ENCODE results near the gene PCNT.
"Not testable (repeated sequence)": the region's sequence is repeated elsewhere in the genome, so short reads cannot be mapped to it uniquely, and the experiment has no call there.

PCNT gene

GRCh38 chr21:46388896-46389295, 64.9 kb downstream of the PCNT start:
- DNase-seq = no peak

GRCh38 chr21:46390603-46391545, 66.9 kb downstream of the PCNT start:
- DNase-seq = no peak

GRCh38 chr21:46391773-46392172, 67.8 kb downstream of the PCNT start:
- no peak for DNase-seq

GRCh38 chr21:46392921-46393320, 69.0 kb downstream of the PCNT start:
- no peak for DNase-seq

GRCh38 chr21:46393451-46393940, 69.5 kb downstream of the PCNT start:
- peak in 1 of 3 experiments; percentile 25 for DNase-seq

GRCh38 chr21:46393941-46394594, 70.1 kb downstream of the PCNT start:
- DNase-seq = peak in 2 of 3 experiments; percentile 24 to 61

GRCh38 chr21:46394595-46395104, 70.7 kb downstream of the PCNT start:
- peak in 1 of 3 experiments; percentile 36 for DNase-seq

- DNase-seq = no peak
Observed at GRCh38 chr21:46397211-46397905, 73.4 kb downstream of the PCNT start.

- no peak for DNase-seq
Observed at GRCh38 chr21:46397993-46398392, 74.0 kb downstream of the PCNT start.

- no peak for DNase-seq
Observed at GRCh38 chr21:46399129-46399528, 75.2 kb downstream of the PCNT start.

- no peak for DNase-seq
Observed at GRCh38 chr21:46399686-46400085, 75.7 kb downstream of the PCNT start.

GRCh38 chr21:46401186-46401910, 77.4 kb downstream of the PCNT start:
- no peak for DNase-seq

GRCh38 chr21:46402421-46402820, 78.5 kb downstream of the PCNT start:
- DNase-seq = no peak

GRCh38 chr21:46403234-46403811, 79.4 kb downstream of the PCNT start:
- not testable (repeated sequence) for DNase-seq

- no peak for DNase-seq
Observed at GRCh38 chr21:46404306-46404705, 80.3 kb downstream of the PCNT start.

- DNase-seq = no peak
Observed at GRCh38 chr21:46406001-46406400, 82.0 kb downstream of the PCNT start.

- no peak for DNase-seq
Observed at GRCh38 chr21:46409641-46410406, 85.9 kb downstream of the PCNT start.

- no peak for DNase-seq
Observed at GRCh38 chr21:46410516-46410915, 86.6 kb downstream of the PCNT start.

GRCh38 chr21:46411236-46411635, 87.3 kb downstream of the PCNT start:
- DNase-seq = no peak

GRCh38 chr21:46411691-46412090, 87.7 kb downstream of the PCNT start:
- no peak for DNase-seq
